AG09309 (cell line): ENCODE results near the gene C16orf87.

ENCODE experiments used
- DNase-seq: peaks from one replicate; pipeline ENCODE4 v3.0.0-alpha.2; 2010; ENCODE audit warnings: low read depth
- H3K4me3 ChIP-seq: 2 replicates; pipeline ENCODE4 v1.5.1; 2011; ENCODE audit warnings: mild to moderate bottlenecking, low read depth, low read length, moderate library complexity; ENCODE audit not compliant: control insufficient read depth
- TF ChIP-seq, protein P1 (sequence below): IDR thresholded peaks from 2 replicates; pipeline ENCODE4 v1.5.1; 2011; ENCODE audit warnings: mild to moderate bottlenecking, low read depth, low read length, inconsistent platforms; ENCODE audit not compliant: insufficient read depth, control insufficient read depth; ENCODE audit errors: missing control alignments

Gene C16orf87

DNA sequence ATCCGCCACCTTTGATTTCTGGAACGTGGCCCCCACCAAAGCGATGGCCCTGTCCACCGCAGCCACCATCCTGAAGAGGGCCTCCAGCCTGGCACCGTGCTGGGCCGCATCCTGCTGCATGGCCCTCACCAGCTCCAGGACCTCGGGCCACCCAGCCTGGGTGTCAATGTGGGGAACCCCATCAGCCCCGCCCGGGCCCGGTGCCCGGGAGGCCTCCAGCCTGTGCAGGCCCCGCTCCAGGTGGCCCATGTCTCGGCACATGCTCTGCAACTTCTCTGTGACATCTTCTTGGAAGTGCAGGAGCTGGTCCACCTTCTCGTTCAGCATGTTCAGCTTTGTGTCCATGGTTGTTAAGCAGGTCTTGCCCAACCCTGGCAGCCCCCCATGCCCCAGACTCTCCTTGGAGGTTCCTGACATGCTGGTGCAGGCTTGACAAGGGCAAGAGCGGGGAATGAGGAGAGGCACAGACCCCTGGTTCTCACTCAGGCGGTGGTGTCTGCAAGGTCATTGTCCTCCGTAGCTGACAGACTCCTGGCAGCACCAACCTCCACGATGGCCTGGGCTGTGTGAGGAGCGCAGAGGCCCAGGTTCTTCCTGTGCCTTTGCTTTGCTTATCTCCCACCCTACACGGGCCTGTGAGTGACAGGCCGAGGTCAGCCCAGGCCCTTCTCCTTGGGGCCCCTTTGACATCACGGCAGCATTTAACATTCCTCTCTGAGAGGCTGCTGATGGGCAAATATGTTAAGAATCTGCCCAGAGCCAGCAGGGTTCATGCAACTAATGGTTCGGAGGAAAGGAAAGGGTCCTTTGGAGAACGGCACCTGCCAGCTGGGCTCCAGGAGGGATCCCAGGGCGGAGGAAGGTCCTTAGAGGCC, 83.0 kb downstream of the C16orf87 start, which contains the start of gene MYLK3:
Gene MYLK3 (minus strand): TSS at position 568 of the 875 bp plus-strand sequence. CDS start 151 bp downstream, at position 417.
- TF ChIP-seq, protein P1, sequence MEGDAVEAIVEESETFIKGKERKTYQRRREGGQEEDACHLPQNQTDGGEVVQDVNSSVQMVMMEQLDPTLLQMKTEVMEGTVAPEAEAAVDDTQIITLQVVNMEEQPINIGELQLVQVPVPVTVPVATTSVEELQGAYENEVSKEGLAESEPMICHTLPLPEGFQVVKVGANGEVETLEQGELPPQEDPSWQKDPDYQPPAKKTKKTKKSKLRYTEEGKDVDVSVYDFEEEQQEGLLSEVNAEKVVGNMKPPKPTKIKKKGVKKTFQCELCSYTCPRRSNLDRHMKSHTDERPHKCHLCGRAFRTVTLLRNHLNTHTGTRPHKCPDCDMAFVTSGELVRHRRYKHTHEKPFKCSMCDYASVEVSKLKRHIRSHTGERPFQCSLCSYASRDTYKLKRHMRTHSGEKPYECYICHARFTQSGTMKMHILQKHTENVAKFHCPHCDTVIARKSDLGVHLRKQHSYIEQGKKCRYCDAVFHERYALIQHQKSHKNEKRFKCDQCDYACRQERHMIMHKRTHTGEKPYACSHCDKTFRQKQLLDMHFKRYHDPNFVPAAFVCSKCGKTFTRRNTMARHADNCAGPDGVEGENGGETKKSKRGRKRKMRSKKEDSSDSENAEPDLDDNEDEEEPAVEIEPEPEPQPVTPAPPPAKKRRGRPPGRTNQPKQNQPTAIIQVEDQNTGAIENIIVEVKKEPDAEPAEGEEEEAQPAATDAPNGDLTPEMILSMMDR, result no peak
- no peak within 1 kb of the TSS for H3K4me3 ChIP-seq
- DNase-seq, result no peak

DNA sequence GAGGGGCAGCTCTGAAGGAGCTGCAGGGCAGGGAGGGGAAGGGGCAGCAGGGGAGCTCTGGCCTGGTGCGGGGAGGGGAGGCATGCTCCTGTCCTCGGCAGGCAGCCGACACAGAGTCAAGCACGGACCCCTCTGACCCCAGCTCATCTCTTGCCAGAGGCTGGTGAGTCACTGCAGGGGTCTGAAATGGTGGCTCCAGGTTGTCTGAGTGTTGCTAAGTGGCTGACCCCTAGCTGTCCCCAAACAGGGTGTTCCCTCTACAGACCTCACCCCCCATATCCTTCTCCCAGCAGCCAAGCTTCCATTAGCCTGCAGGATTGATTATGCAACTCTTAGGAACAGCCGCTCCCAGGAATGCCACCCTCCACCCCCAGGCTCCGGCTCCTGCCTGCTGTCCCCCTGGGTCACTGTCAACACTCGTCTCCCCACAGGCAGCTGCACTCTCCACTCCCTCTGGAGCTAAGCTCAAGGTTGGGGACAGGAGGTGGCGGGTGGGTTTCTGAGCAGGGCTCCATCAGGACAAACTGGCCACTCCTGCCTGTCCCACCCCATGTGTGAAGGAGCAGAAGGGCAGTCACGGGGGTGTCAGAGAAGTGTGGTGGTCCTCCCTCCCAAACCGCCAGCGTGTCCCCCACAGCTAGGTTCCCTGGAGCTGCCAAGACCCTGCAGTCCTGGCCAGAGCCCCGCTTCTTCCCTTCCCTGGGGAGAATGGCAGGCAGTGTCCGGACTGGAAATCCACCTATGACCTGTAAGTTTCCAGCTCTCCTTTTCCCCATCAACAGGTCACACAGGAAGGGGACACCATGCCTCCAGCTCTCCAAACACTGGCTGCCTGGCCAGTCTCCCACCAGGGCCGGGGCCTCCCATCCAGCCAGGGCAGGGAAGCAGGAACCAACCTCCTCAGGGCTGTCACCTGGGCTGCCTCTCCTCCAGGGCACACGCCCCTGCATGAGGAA, 83.9 kb downstream of the C16orf87 start:
- no peak overlapping the region for H3K4me3 ChIP-seq
- TF ChIP-seq, protein P1, result no peak
- DNase-seq, result no peak
